Transverse colon (tissue), 4 donors: ENCODE results near the gene GRAMD1B.

Source experiments
- EP300 ChIP-seq: sonication (generic); formaldehyde crosslinking; IDR thresholded peaks from one replicate; pipeline ENCODE4 v1.6.1; 2017; ENCODE audit warnings: antibody characterized with exemption, low read depth
- POLR2A ChIP-seq: fragments of 450-650 bp; IDR thresholded peaks from one replicate; pipeline ENCODE4 v1.6.1; 2016; ENCODE audit warnings: antibody characterized with exemption, mild to moderate bottlenecking, moderate library complexity
- POLR2AphosphoS5 ChIP-seq, 3 donors: sonication (generic); formaldehyde crosslinking; IDR thresholded peaks; one replicate each; pipeline ENCODE4 v1.6.1; 2016; ENCODE audit warnings: antibody characterized with exemption in 3 of 3
- TF ChIP-seq, protein P1 (sequence below), 5 experiments: fragments of 200-600 bp in 3 of 5; fragments of 450-650 bp in 2 of 5; sonication (generic) in 3 of 5; IDR thresholded peaks; 1 replicate in 2 of 5; 2 replicates in 3 of 5; pipeline ENCODE4 v1.5.1; 2016 to 2017; ENCODE audit warnings: antibody characterized with exemption in 5 of 5, inconsistent platforms in 3 of 5, mild to moderate bottlenecking in 2 of 5, moderate library complexity in 1 of 5

- TF ChIP-seq, protein P1, sequence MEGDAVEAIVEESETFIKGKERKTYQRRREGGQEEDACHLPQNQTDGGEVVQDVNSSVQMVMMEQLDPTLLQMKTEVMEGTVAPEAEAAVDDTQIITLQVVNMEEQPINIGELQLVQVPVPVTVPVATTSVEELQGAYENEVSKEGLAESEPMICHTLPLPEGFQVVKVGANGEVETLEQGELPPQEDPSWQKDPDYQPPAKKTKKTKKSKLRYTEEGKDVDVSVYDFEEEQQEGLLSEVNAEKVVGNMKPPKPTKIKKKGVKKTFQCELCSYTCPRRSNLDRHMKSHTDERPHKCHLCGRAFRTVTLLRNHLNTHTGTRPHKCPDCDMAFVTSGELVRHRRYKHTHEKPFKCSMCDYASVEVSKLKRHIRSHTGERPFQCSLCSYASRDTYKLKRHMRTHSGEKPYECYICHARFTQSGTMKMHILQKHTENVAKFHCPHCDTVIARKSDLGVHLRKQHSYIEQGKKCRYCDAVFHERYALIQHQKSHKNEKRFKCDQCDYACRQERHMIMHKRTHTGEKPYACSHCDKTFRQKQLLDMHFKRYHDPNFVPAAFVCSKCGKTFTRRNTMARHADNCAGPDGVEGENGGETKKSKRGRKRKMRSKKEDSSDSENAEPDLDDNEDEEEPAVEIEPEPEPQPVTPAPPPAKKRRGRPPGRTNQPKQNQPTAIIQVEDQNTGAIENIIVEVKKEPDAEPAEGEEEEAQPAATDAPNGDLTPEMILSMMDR (IDR thresholded peaks at IDR 0.05), result no peak
- TF ChIP-seq POLR2AphosphoS5 (IDR thresholded peaks at IDR 0.05) (no peak), EP300 (no peak), POLR2A (no peak)
These were observed 171.7 kb downstream of the GRAMD1B start for GRCh38 chr11:123601743-123602142.
